OCI-LY3 (cell line): ENCODE measurements around the gene SPAG6.

Source experiments
- EZH2phosphoT487 ChIP-seq: fragments of 200-600 bp; shearing (Covaris generic); IDR thresholded peaks from 2 replicates; pipeline ENCODE4 v1.6.1; 2018; ENCODE audit warnings: antibody characterized with exemption, mixed run types, low read depth
- TF ChIP-seq, protein P1 (sequence below): fragments of 200-600, 300-600 bp; sonication (generic); IDR thresholded peaks from 2 replicates; pipeline ENCODE4 v1.5.1; 2014; ENCODE audit warnings: antibody characterized with exemption, low read length, low read depth

DNA sequence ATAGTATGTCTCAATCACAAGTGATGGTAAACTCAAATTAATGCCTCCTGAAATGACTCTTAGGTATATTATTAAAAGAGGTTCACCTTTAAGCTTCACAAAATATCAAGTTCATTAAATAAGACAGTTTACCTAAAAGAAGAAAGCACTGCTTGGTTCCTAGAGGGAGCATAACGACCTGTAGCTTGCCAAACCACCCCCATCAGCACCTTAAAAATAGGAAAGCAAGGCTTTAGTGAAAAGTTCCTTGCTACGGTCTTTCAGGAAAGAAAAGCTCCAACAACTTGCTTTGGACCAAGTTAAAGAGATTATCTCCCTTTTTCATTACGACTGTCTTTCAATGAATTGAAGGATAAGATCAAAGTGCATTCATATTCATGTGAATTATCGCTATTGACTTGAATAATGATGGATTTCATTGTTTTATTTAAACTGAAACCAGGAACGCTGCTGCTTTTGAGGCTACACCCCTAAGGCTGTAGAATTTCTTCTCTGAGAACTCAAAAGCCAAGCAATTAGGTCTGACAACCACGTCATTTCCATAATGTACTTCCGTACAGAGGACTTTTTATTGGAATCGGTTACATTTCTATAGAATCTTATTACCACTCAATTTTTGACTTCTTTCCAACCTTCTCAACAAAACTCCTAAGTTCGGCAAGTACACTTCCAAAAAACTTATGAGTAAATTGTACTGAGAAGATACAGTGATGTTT, 7.0 kb upstream of the SPAG6 start:
- TF ChIP-seq, protein P1, sequence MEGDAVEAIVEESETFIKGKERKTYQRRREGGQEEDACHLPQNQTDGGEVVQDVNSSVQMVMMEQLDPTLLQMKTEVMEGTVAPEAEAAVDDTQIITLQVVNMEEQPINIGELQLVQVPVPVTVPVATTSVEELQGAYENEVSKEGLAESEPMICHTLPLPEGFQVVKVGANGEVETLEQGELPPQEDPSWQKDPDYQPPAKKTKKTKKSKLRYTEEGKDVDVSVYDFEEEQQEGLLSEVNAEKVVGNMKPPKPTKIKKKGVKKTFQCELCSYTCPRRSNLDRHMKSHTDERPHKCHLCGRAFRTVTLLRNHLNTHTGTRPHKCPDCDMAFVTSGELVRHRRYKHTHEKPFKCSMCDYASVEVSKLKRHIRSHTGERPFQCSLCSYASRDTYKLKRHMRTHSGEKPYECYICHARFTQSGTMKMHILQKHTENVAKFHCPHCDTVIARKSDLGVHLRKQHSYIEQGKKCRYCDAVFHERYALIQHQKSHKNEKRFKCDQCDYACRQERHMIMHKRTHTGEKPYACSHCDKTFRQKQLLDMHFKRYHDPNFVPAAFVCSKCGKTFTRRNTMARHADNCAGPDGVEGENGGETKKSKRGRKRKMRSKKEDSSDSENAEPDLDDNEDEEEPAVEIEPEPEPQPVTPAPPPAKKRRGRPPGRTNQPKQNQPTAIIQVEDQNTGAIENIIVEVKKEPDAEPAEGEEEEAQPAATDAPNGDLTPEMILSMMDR: no peak
- no peak for TF ChIP-seq EZH2phosphoT487
